Liver (tissue), 3 donors: ENCODE data around the gene ATF5.

Source experiments
- GABPA ChIP-seq, 2 donors: IDR thresholded peaks in 1 of 2; conservative IDR thresholded peaks in 1 of 2; 2 replicates each; pipeline ENCODE4 v1.6.1; 2016; ENCODE audit warnings: antibody characterized with exemption in 2 of 2, mild to moderate bottlenecking in 1 of 2, moderate library complexity in 1 of 2
- HNF4A ChIP-seq, 2 donors: conservative IDR thresholded peaks; 2 replicates each; pipeline ENCODE4 v1.6.1; 2016; ENCODE audit warnings: antibody characterized with exemption in 2 of 2, mild to moderate bottlenecking in 2 of 2
- RAD21 ChIP-seq, 2 donors: IDR thresholded peaks; 2 replicates each; pipeline ENCODE4 v1.6.1; 2016; ENCODE audit warnings: antibody characterized with exemption in 2 of 2, mild to moderate bottlenecking in 2 of 2
- SP1 ChIP-seq: IDR thresholded peaks from 2 replicates; pipeline ENCODE4 v1.6.1; 2018; ENCODE audit warnings: antibody characterized with exemption, mild to moderate bottlenecking
- TAF1 ChIP-seq: conservative IDR thresholded peaks from 2 replicates; pipeline ENCODE4 v1.6.1; 2016; ENCODE audit warnings: antibody characterized with exemption, mild to moderate bottlenecking
- YY1 ChIP-seq: IDR thresholded peaks from 2 replicates; pipeline ENCODE4 v1.6.1; 2016; ENCODE audit warnings: antibody characterized with exemption, mild to moderate bottlenecking
- TF ChIP-seq, protein P1 (sequence below): fragments of 150-350 bp; IDR thresholded peaks from 2 replicates; pipeline ENCODE4 v1.5.1; 2017; ENCODE audit warnings: improper control_type of control experiment, low read depth, low read length; ENCODE audit not compliant: missing input control
- TF ChIP-seq, protein P2 (sequence below): IDR thresholded peaks from 2 replicates; pipeline ENCODE4 v1.6.1; 2016; ENCODE audit warnings: antibody characterized with exemption
- TF ChIP-seq, protein P3 (sequence below): IDR thresholded peaks from 2 replicates; pipeline ENCODE4 v1.6.1; 2016; ENCODE audit warnings: antibody characterized with exemption
- donor health status: healthy.
- donor health status: healthy.

GRCh38 chr19:49978324-49978723, 49.3 kb downstream of the ATF5 start:
- TF ChIP-seq GABPA (IDR thresholded peaks at IDR 0.05 in 1 of 2, conservative IDR thresholded peaks at IDR 0.05 in 1 of 2) (no peak), TAF1 (no peak), SP1 (no peak), YY1 (no peak), HNF4A (conservative IDR thresholded peaks at IDR 0.05) (no peak), RAD21 (IDR thresholded peaks at IDR 0.05) (no peak)
- TF ChIP-seq, protein P1, sequence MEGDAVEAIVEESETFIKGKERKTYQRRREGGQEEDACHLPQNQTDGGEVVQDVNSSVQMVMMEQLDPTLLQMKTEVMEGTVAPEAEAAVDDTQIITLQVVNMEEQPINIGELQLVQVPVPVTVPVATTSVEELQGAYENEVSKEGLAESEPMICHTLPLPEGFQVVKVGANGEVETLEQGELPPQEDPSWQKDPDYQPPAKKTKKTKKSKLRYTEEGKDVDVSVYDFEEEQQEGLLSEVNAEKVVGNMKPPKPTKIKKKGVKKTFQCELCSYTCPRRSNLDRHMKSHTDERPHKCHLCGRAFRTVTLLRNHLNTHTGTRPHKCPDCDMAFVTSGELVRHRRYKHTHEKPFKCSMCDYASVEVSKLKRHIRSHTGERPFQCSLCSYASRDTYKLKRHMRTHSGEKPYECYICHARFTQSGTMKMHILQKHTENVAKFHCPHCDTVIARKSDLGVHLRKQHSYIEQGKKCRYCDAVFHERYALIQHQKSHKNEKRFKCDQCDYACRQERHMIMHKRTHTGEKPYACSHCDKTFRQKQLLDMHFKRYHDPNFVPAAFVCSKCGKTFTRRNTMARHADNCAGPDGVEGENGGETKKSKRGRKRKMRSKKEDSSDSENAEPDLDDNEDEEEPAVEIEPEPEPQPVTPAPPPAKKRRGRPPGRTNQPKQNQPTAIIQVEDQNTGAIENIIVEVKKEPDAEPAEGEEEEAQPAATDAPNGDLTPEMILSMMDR = no peak
- TF ChIP-seq, protein P2, sequence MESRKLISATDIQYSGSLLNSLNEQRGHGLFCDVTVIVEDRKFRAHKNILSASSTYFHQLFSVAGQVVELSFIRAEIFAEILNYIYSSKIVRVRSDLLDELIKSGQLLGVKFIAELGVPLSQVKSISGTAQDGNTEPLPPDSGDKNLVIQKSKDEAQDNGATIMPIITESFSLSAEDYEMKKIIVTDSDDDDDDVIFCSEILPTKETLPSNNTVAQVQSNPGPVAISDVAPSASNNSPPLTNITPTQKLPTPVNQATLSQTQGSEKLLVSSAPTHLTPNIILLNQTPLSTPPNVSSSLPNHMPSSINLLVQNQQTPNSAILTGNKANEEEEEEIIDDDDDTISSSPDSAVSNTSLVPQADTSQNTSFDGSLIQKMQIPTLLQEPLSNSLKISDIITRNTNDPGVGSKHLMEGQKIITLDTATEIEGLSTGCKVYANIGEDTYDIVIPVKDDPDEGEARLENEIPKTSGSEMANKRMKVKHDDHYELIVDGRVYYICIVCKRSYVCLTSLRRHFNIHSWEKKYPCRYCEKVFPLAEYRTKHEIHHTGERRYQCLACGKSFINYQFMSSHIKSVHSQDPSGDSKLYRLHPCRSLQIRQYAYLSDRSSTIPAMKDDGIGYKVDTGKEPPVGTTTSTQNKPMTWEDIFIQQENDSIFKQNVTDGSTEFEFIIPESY = no peak
- TF ChIP-seq, protein P3, sequence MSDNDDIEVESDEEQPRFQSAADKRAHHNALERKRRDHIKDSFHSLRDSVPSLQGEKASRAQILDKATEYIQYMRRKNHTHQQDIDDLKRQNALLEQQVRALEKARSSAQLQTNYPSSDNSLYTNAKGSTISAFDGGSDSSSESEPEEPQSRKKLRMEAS = no peak
